Endothelial cell of umbilical vein (primary cell): ENCODE results near the gene B3GNT8. TPM values are rescaled to one million over a fixed set of nuclear protein-coding genes. Genes with fewer than 3 reads are reported as not detected.

Experiments used
- BruUV-seq: library from RNA; stranded (reverse); fragments of 400-500 nt; replicated peaks from 2 replicates; lab custom pipeline; 2021; lab: Mats Ljungman, UMichigan
- CTCF ChIA-PET: fragments of 300-600, 350-600 bp; sonication (Branson Sonifier 250); formaldehyde crosslinking; loops from one replicate; lab custom pipeline; 2021; ENCODE audit warnings: antibody characterized with exemption, inconsistent platforms; lab: Charles Lee
- POLR2A ChIA-PET: fragments of 300-600, 350-600 bp; sonication (Branson Sonifier 250); formaldehyde crosslinking; loops from one replicate; lab custom pipeline; 2021; ENCODE audit warnings: antibody characterized with exemption, inconsistent platforms; lab: Charles Lee
- DNase-seq: peaks from one replicate; pipeline ENCODE4 v3.0.0-alpha.2; 2011; ENCODE audit warnings: low read depth, low spot score
- FAIRE-seq: peaks from 2 replicates; lab custom pipeline; 2011; peaks lifted over from hg19 to GRCh38; lab: Jason Lieb, UNC
- H2AFZ ChIP-seq: 2 replicates; pipeline ENCODE4 v1.6.0; 2012; ENCODE audit warnings: low read depth, low read length, control low read depth, inconsistent platforms
- H3K27ac ChIP-seq: 2 replicates; pipeline ENCODE4 v1.5.1; 2011; ENCODE audit warnings: low read depth, mild to moderate bottlenecking, control low read depth, low read length, moderate library complexity; ENCODE audit not compliant: insufficient read depth
- H3K27me3 ChIP-seq, 2 experiments: 2 replicates each; pipeline versions ENCODE4 v1.6.0 to v1.6.1; 2011; ENCODE audit warnings: low read length in 2 of 2, mixed read lengths in 1 of 2; ENCODE audit not compliant: control insufficient read depth in 2 of 2, insufficient read depth in 2 of 2
- H3K36me3 ChIP-seq, 2 experiments: 2 replicates in 1 of 2; 3 replicates in 1 of 2; pipeline ENCODE4 v1.5.1; 2011; ENCODE audit warnings: low read length in 2 of 2, mild to moderate bottlenecking in 1 of 2, moderate library complexity in 1 of 2; ENCODE audit not compliant: control insufficient read depth in 2 of 2, insufficient read depth in 2 of 2; ENCODE audit errors: extremely low read depth in 1 of 2
- H3K4me1 ChIP-seq: 3 replicates; pipeline ENCODE4 v1.5.1; 2011; ENCODE audit warnings: mild to moderate bottlenecking, low read length; ENCODE audit not compliant: control insufficient read depth, insufficient read depth; ENCODE audit errors: extremely low read depth
- H3K4me2 ChIP-seq: 2 replicates; pipeline ENCODE4 v1.6.1; 2011; ENCODE audit warnings: low read length, control low read depth, mixed read lengths; ENCODE audit not compliant: insufficient read depth
- H3K4me3 ChIP-seq, 3 experiments: fragments of 200-600 bp in 1 of 3; sonication (generic), shearing (Covaris generic) in 1 of 3; replicated peaks in 1 of 3; 2 replicates each; pipeline ENCODE4 v1.5.1; 2011 to 2016; ENCODE audit warnings: control low read depth in 3 of 3, low read length in 3 of 3, mild to moderate bottlenecking in 2 of 3, inconsistent platforms in 1 of 3, low read depth in 1 of 3, moderate library complexity in 1 of 3; ENCODE audit not compliant: insufficient read depth in 1 of 3
- H3K79me2 ChIP-seq: 2 replicates; pipeline ENCODE4 v1.6.0; 2012; ENCODE audit warnings: low read length, inconsistent platforms; ENCODE audit not compliant: control insufficient read depth, insufficient read depth
- H3K9ac ChIP-seq: replicated peaks from 2 replicates; pipeline ENCODE3; 2011; ENCODE audit warnings: low read length, control low read depth; ENCODE audit not compliant: insufficient read depth; ENCODE audit errors: extremely low read depth
- H3K9me1 ChIP-seq: replicated peaks from 3 replicates; pipeline ENCODE4 v1.6.0; 2011; ENCODE audit warnings: mild to moderate bottlenecking, low read length; ENCODE audit not compliant: control insufficient read depth, insufficient read depth; ENCODE audit errors: extremely low read depth
- H3K9me3 ChIP-seq: replicated peaks from 2 replicates; pipeline ENCODE4 v1.5.1; 2012; ENCODE audit warnings: low read length, inconsistent platforms; ENCODE audit not compliant: control insufficient read depth, insufficient read depth
- H4K20me1 ChIP-seq: replicated peaks from 2 replicates; pipeline ENCODE3; 2011; ENCODE audit warnings: mild to moderate bottlenecking, low read length; ENCODE audit not compliant: control insufficient read depth, insufficient read depth; ENCODE audit errors: extremely low read depth
- CTCF ChIP-seq, 2 donors: IDR thresholded peaks; 1 replicate in 1 of 2; 2 replicates in 1 of 2; pipeline ENCODE4 v1.5.1; 2011; ENCODE audit warnings: low read length in 2 of 2, mild to moderate bottlenecking in 2 of 2, moderate library complexity in 2 of 2, control low read depth in 1 of 2, inconsistent platforms in 1 of 2, low read depth in 1 of 2; ENCODE audit not compliant: insufficient read depth in 1 of 2; ENCODE audit errors: extremely low read depth in 1 of 2
- EZH2 ChIP-seq: IDR thresholded peaks from 2 replicates; pipeline ENCODE4 v1.6.1; 2012; ENCODE audit warnings: borderline replicate concordance, low read depth, mild to moderate bottlenecking, moderate library complexity, low read length, inconsistent platforms; ENCODE audit not compliant: severe bottlenecking
- FOS ChIP-seq: IDR thresholded peaks from 2 replicates; pipeline ENCODE4 v1.6.1; 2011; ENCODE audit warnings: mild to moderate bottlenecking, low read length, moderate library complexity, borderline replicate concordance; ENCODE audit not compliant: insufficient read depth
- GATA2 ChIP-seq: IDR thresholded peaks from 2 replicates; pipeline ENCODE4 v1.7.0; 2011; ENCODE audit warnings: low read depth, mild to moderate bottlenecking, moderate library complexity, mixed read lengths, low read length; ENCODE audit not compliant: insufficient read length, insufficient read depth
- JUN ChIP-seq: IDR thresholded peaks from 2 replicates; pipeline ENCODE4 v1.6.1; 2011; ENCODE audit warnings: borderline replicate concordance, low read depth; ENCODE audit not compliant: insufficient read length, insufficient read depth
- MAX ChIP-seq: IDR thresholded peaks from 2 replicates; pipeline ENCODE4 v1.6.1; 2011; ENCODE audit not compliant: insufficient read depth, insufficient read length
- MYC ChIP-seq: IDR thresholded peaks from one replicate; pipeline ENCODE4 v1.6.1; 2011; ENCODE audit warnings: mild to moderate bottlenecking, low read depth, low read length
- POLR2A ChIP-seq: IDR thresholded peaks from 2 replicates; pipeline ENCODE4 v1.6.1; 2012; ENCODE audit warnings: low read depth, mild to moderate bottlenecking, control low read depth, low read length
- POLR2AphosphoS5 ChIP-seq: IDR thresholded peaks from 2 replicates; pipeline ENCODE4 v1.6.1; 2012; ENCODE audit warnings: low read depth, mild to moderate bottlenecking, control low read depth, low read length, moderate library complexity; ENCODE audit not compliant: insufficient read depth
- dilution Hi-C: fragments of 300-500 bp; cut with MboI; formaldehyde crosslinking; loops from one replicate; pipeline ENCODE4 v1.15.0; 2019; ENCODE audit warnings: low sequenced_read_pairs; ENCODE audit not compliant: extremely low pct_ligation_motif_present
- intact Hi-C: fragments of 100-400 bp; cut with micrococcal nuclease; formaldehyde crosslinking; loops from one replicate; pipeline ENCODE4 v1.10.0; 2022
- polyA plus RNA-seq, 4 experiments: library from polyadenylated mRNA; depleted of rRNA in 3 of 4; stranded (reverse) in 3 of 4; unstranded in 1 of 4; fragments of >200 nt; gene quantifications; 2 replicates each; pipeline versions ENCODE4 v1.2.1 to v1.2.3, GENCODE V29; 2011 to 2012; ENCODE audit warnings: missing spikeins in 1 of 4
- total RNA-seq: library from RNA; stranded (reverse); gene quantifications from 2 replicates; pipeline ENCODE4 v1.2.3, GENCODE V29; 2021

Gene B3GNT8
- total and polyA plus RNA-seq, 2 donors (not counting 3 experiments of a cell fraction or from before 2014, with no cell fraction given) = 3.6 to 7.6 TPM

GRCh38 chr19:41449865-41450178 lies 22.6 kb upstream of the B3GNT8 start:
- H3K9me3 ChIP-seq = no peaks in the 10 kb centered on the region
- no peaks in the 10 kb centered on the region for H3K9me1 ChIP-seq
- no peak overlapping the region for H3K4me2 ChIP-seq
- intact Hi-C loops = loop anchor here (1.0 kb wide), 5 partner anchors 29 to 145 kb away; no protein-coding TSS in a partner anchor
- DNase-seq = no peak
- CTCF ChIA-PET = interaction anchor here (1.0 to 8.9 kb wide), 17 partner anchors 10 to 246 kb away, joined by 3 to 343 read pairs (median 9); partner anchors contain the start of gene DMAC2
- FAIRE-seq = peak; percentile 12
- TF ChIP-seq CTCF (IDR thresholded peaks at IDR 0.05; ENCODE audit: extremely low read depth in 1 of 2, insufficient read depth in 1 of 2, low read depth in 1 of 2, low read length in 2 of 2) = no peak
- TF ChIP-seq FOS = no peak
- no peak for TF ChIP-seq EZH2
- TF ChIP-seq POLR2A = no peak
- no peak for TF ChIP-seq JUN
- no peak for TF ChIP-seq GATA2
- TF ChIP-seq MAX = no peak
- TF ChIP-seq MYC = no peak
- TF ChIP-seq POLR2AphosphoS5 = no peak
- H3K27me3 ChIP-seq = peaks cover 6 to 7% of the 10 kb centered on the region in 2 experiments
- H3K27ac ChIP-seq = no peak overlapping the region
- no peaks in the 10 kb centered on the region for H3K79me2 ChIP-seq
- POLR2A ChIA-PET = no interaction called here
- H4K20me1 ChIP-seq = no peaks in the 10 kb centered on the region
- H3K9ac ChIP-seq = no peak overlapping the region
- no peaks in the 10 kb centered on the region for H3K4me1 ChIP-seq
- no peak overlapping the region for H2AFZ ChIP-seq
- H3K4me3 ChIP-seq = no peak overlapping the region
- peaks cover 2 to 3% of the 10 kb centered on the region in 2 experiments for H3K36me3 ChIP-seq
- dilution Hi-C loops = no loop called here
- BruUV-seq = no TSS peak
